ENCODE data around the gene TREX2. TPM values are rescaled to one million over a fixed set of nuclear protein-coding genes. Genes with fewer than 3 reads are reported as not detected.

TREX2 gene
- polyA plus RNA-seq, 1 of the 3 experiments (the other 2 are of a cell fraction) = 0.76 TPM

GRCh38 chrX:153448556-153449367 is 2.9 kb upstream of the TREX2 start:
- Histone ChIP-seq H4K20me1 (ENCODE audit: insufficient read depth) (no peaks in the 10 kb centered on the region), H3K9me2 (no peaks in the 10 kb centered on the region), H3K9me3 (no peaks in the 10 kb centered on the region), H3K36me3 (replicated peaks in 1 of 2; ENCODE audit: control insufficient read depth in 1 of 2, insufficient read depth in 2 of 2, low read length in 1 of 2) (peaks cover 0 to 2% of the 10 kb centered on the region in 2 experiments), H3K4me2 (no peak overlapping the region), H2AFZ (ENCODE audit: low read depth) (no peak overlapping the region), H3K9ac (no peak overlapping the region), H3K4me1 (ENCODE audit: control insufficient read depth in 1 of 2, insufficient read depth in 2 of 2, low read depth in 1 of 2, low read length in 1 of 2) (no peaks in the 10 kb centered on the region), H3K27ac (ENCODE audit: low read depth in 2 of 2, low read length in 1 of 2) (no peak overlapping the region), H3F3A (replicated peaks; ENCODE audit: insufficient read depth) (no peaks in the 10 kb centered on the region), H3K79me2 (ENCODE audit: insufficient read depth) (no peaks in the 10 kb centered on the region), H3K27me3 (ENCODE audit: insufficient read depth) (peaks cover 21% of the 10 kb centered on the region), H3K4me3 (ENCODE audit: low read depth in 2 of 2, low read length in 1 of 2) (no peak overlapping the region)
- TF ChIP-seq FOSL2 (IDR thresholded peaks at IDR 0.05; ENCODE audit: borderline replicate concordance, low read depth) (no peak), GATA2 (CRISPR knock-in tag; IDR thresholded peaks at IDR 0.05) (no peak), CHD2 (IDR thresholded peaks at IDR 0.05; ENCODE audit: low read length, partially characterized antibody) (no peak), PBX3 (IDR thresholded peaks at IDR 0.05) (no peak), RAD21 (IDR thresholded peaks at IDR 0.05; ENCODE audit: low read length) (no peak), ELF1 (IDR thresholded peaks at IDR 0.05) (no peak), RFX5 (IDR thresholded peaks at IDR 0.05; ENCODE audit: low read length) (no peak), RXRA (IDR thresholded peaks at IDR 0.05; ENCODE audit: borderline replicate concordance, low read depth) (no peak), IRF3 (IDR thresholded peaks at IDR 0.05; ENCODE audit: low read depth, low read length) (no peak), RCOR1 (IDR thresholded peaks at IDR 0.05; ENCODE audit: low read length) (no peak), ZBTB33 (IDR thresholded peaks at IDR 0.05; ENCODE audit: borderline replicate concordance, low read depth) (no peak), FOXM1 (IDR thresholded peaks at IDR 0.05; ENCODE audit: low read depth) (no peak)
- ChIA-PET CTCF (interaction anchor here (1.0 to 1.3 kb wide), 3 partner anchors 10 to 58 kb away, joined by 3 to 4 read pairs (median 4); no protein-coding TSS in a partner anchor), POLR2A (no interaction called here)
- 45% methylated on average over 18 of the region's 21 CpGs for WGBS (ENCODE audit: low lambda C conversion rate)
- DNase-seq = no peak

GRCh38 chrX:153447581-153447960 is 1.7 kb upstream of the TREX2 start:
- peaks cover 0 to 2% of the 10 kb centered on the region in 2 experiments for H3K36me3 ChIP-seq (replicated peaks in 1 of 2; ENCODE audit: control insufficient read depth in 1 of 2, insufficient read depth in 2 of 2, low read length in 1 of 2)
- no peaks in the 10 kb centered on the region for H4K20me1 ChIP-seq (ENCODE audit: insufficient read depth)
- POLR2A ChIA-PET = no interaction called here
- H3K79me2 ChIP-seq (ENCODE audit: insufficient read depth) = no peaks in the 10 kb centered on the region
- H2AFZ ChIP-seq (ENCODE audit: low read depth) = no peak overlapping the region
- no peaks in the 10 kb centered on the region for H3K9me2 ChIP-seq
- WGBS (ENCODE audit: low lambda C conversion rate) = 78% methylated on average over 7 of the region's 8 CpGs
- no peak overlapping the region for H3K9ac ChIP-seq
- H3K4me1 ChIP-seq (ENCODE audit: control insufficient read depth in 1 of 2, insufficient read depth in 2 of 2, low read depth in 1 of 2, low read length in 1 of 2) = no peaks in the 10 kb centered on the region
- no peaks in the 10 kb centered on the region for H3K9me3 ChIP-seq
- no peak overlapping the region for H3K4me3 ChIP-seq (ENCODE audit: low read depth in 2 of 2, low read length in 1 of 2)
- H3K27ac ChIP-seq (ENCODE audit: low read depth in 2 of 2, low read length in 1 of 2) = no peak overlapping the region
- peaks cover 26% of the 10 kb centered on the region for H3K27me3 ChIP-seq (ENCODE audit: insufficient read depth)
- no peak overlapping the region for H3K4me2 ChIP-seq
- no peak for DNase-seq
- CTCF ChIA-PET = no interaction called here
- no peaks in the 10 kb centered on the region for H3F3A ChIP-seq (replicated peaks; ENCODE audit: insufficient read depth)
- no peak for TF ChIP-seq IRF3 (IDR thresholded peaks at IDR 0.05; ENCODE audit: low read depth, low read length)
- no peak for TF ChIP-seq RCOR1 (IDR thresholded peaks at IDR 0.05; ENCODE audit: low read length)
- no peak for TF ChIP-seq SIN3A (IDR thresholded peaks at IDR 0.05; ENCODE audit: borderline replicate concordance, low read depth, low read length)
- TF ChIP-seq RFX5 (IDR thresholded peaks at IDR 0.05; ENCODE audit: low read length) = no peak
- TF ChIP-seq RAD21 (IDR thresholded peaks at IDR 0.05; ENCODE audit: low read length) = no peak
- TF ChIP-seq CHD2 (IDR thresholded peaks at IDR 0.05; ENCODE audit: low read length, partially characterized antibody) = no peak
- TF ChIP-seq USF1 (IDR thresholded peaks at IDR 0.05; ENCODE audit: borderline replicate concordance, low read depth) = no peak
- no peak for TF ChIP-seq SMC3 (IDR thresholded peaks at IDR 0.05; ENCODE audit: low read depth, low read length)
- no peak for TF ChIP-seq POLR2AphosphoS5 (IDR thresholded peaks at IDR 0.05; ENCODE audit: low read depth, low read length)
- TF ChIP-seq EZH2phosphoT487 (IDR thresholded peaks at IDR 0.05; ENCODE audit: borderline replicate concordance, low read depth) = no peak
- no peak for TF ChIP-seq RXRA (IDR thresholded peaks at IDR 0.05; ENCODE audit: borderline replicate concordance, low read depth)
- TF ChIP-seq MAX (IDR thresholded peaks at IDR 0.05; ENCODE audit: low read depth) = no peak
- no peak for TF ChIP-seq TEAD4 (IDR thresholded peaks at IDR 0.05; ENCODE audit: borderline replicate concordance, insufficient read depth)
- TF ChIP-seq NFIC (IDR thresholded peaks at IDR 0.05; ENCODE audit: borderline replicate concordance) = no peak
